Measurements from ENCODE around the gene KLF4.

GRCh38 chr9:107467416-107467815 lies 22.2 kb downstream of the KLF4 start:
- TF ChIP-seq CTCF (conservative IDR thresholded peaks at IDR 0.05; ENCODE audit: low read depth, low read length), result no peak
- no peak for TF ChIP-seq POLR2A (IDR thresholded peaks at IDR 0.05; ENCODE audit: low read depth, low read length)
- no peak for TF ChIP-seq SMC3 (IDR thresholded peaks at IDR 0.05; ENCODE audit: low read depth, low read length)
- no peak for TF ChIP-seq ELK1 (IDR thresholded peaks at IDR 0.05; ENCODE audit: borderline replicate concordance, low read depth, low read length)
- TF ChIP-seq MAZ (IDR thresholded peaks at IDR 0.05; ENCODE audit: borderline replicate concordance, low read depth, low read length), result no peak
- TF ChIP-seq RFX5 (IDR thresholded peaks at IDR 0.05; ENCODE audit: low read depth, low read length), result no peak
- TF ChIP-seq CEBPB (IDR thresholded peaks at IDR 0.05; ENCODE audit: low read depth, low read length), result no peak
- TF ChIP-seq NFE2L2 (IDR thresholded peaks at IDR 0.05; ENCODE audit: low read depth, low read length), result no peak
- no peak for TF ChIP-seq RCOR1 (IDR thresholded peaks at IDR 0.05; ENCODE audit: insufficient replicate concordance, low read length)
- TF ChIP-seq MXI1 (IDR thresholded peaks at IDR 0.05; ENCODE audit: borderline replicate concordance, low read depth, low read length), result no peak
- no peak for TF ChIP-seq FOS (IDR thresholded peaks at IDR 0.05; ENCODE audit: low read depth, low read length)
